WERI-Rb-1 (cell line): ENCODE results near the gene KRTAP4-9.
"Not testable (repeated sequence)": the region's sequence is repeated elsewhere in the genome, so short reads cannot be mapped to it uniquely, and the experiment has no call there.

Experiments
- DNase-seq: peaks from one replicate; pipeline ENCODE4 v3.0.0-alpha.2; 2020
- H3K27ac ChIP-seq: fragments of 250-450 bp; sonication (Bioruptor Pico); 2 replicates; pipeline ENCODE4 v1.5.1; 2020; ENCODE audit warnings: mild to moderate bottlenecking, moderate library complexity
- H3K27me3 ChIP-seq: fragments of 250-450 bp; sonication (Bioruptor Pico); 2 replicates; pipeline ENCODE4 v1.5.1; 2021; ENCODE audit warnings: mild to moderate bottlenecking, low read depth, moderate library complexity; ENCODE audit not compliant: insufficient read depth, severe bottlenecking
- H3K36me3 ChIP-seq: fragments of 250-450 bp; sonication (Bioruptor Pico); 2 replicates; pipeline ENCODE4 v1.5.1; 2020; ENCODE audit warnings: mild to moderate bottlenecking, moderate library complexity
- H3K4me3 ChIP-seq: 2 replicates; pipeline ENCODE4 v1.5.1; 2011; ENCODE audit warnings: low read depth, mild to moderate bottlenecking, control low read depth, low read length
- H3K9me3 ChIP-seq: fragments of 250-450 bp; sonication (Bioruptor Pico); 2 replicates; pipeline ENCODE4 v1.5.1; 2021; ENCODE audit warnings: mild to moderate bottlenecking, moderate library complexity; ENCODE audit not compliant: severe bottlenecking
- TF ChIP-seq, protein P1 (sequence below): IDR thresholded peaks from 2 replicates; pipeline ENCODE4 v1.5.1; 2011; ENCODE audit warnings: low read depth, mild to moderate bottlenecking, control low read depth, inconsistent platforms, low read length

The KRTAP4-9 gene

GRCh38 chr17:41064301-41064700 lies 40.9 kb upstream of the KRTAP4-9 start:
- H3K36me3 ChIP-seq = no peaks in the 10 kb centered on the region
- no peaks in the 10 kb centered on the region for H3K27me3 ChIP-seq
- DNase-seq = no peak
- no peaks in the 10 kb centered on the region for H3K9me3 ChIP-seq
- no peak overlapping the region for H3K27ac ChIP-seq
- H3K4me3 ChIP-seq = no peak overlapping the region
- TF ChIP-seq, protein P1, sequence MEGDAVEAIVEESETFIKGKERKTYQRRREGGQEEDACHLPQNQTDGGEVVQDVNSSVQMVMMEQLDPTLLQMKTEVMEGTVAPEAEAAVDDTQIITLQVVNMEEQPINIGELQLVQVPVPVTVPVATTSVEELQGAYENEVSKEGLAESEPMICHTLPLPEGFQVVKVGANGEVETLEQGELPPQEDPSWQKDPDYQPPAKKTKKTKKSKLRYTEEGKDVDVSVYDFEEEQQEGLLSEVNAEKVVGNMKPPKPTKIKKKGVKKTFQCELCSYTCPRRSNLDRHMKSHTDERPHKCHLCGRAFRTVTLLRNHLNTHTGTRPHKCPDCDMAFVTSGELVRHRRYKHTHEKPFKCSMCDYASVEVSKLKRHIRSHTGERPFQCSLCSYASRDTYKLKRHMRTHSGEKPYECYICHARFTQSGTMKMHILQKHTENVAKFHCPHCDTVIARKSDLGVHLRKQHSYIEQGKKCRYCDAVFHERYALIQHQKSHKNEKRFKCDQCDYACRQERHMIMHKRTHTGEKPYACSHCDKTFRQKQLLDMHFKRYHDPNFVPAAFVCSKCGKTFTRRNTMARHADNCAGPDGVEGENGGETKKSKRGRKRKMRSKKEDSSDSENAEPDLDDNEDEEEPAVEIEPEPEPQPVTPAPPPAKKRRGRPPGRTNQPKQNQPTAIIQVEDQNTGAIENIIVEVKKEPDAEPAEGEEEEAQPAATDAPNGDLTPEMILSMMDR = no peak

GRCh38 chr17:41065016-41065689 lies 40.0 kb upstream of the KRTAP4-9 start:
- DNase-seq, H3K27me3 ChIP-seq, H3K9me3 ChIP-seq, H3K36me3 ChIP-seq, H3K27ac ChIP-seq, H3K4me3 ChIP-seq: not testable (repeated sequence)

DNA sequence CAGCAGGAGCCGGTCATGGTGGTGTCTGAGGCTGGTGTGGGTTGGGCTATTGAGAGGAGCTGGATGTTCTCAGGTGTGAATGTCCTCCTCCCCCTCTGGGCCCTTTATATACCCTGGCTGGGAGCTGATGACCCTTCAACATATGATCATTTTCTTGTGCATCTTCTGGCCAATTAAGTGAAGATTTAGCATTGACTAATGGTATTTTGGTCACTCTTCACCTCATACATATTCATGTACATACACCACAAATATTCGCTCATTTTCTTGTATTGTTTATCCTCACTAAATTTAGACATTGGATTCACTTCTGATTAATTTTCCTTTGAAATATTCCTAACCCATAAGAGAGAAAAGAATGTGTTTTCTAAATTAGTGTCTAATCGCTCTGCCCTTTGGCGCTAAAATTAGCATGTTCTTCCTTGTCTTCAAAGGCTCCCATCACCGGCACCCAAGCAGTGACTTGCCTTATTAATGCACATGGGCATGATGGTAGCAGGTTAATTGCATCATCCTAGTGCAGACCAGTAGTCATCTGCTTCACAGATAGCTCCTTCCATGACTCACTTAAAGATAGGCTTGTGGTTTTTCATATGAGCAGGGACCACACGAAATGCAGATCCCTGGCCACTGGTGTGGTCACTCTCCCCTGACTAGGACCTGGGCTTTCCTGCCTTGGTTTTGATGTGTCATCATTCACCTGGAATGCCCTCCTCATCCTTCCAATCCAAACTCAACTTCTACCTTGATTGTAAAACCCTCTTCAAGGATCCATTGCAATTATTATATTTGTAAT lies 39.2 kb upstream of the KRTAP4-9 start, which contains the start of gene KRTAP2-4:
KRTAP2-4 (minus strand) TSS at position 51 of the 796 bp plus-strand sequence; CDS start at position 17, 34 bp downstream.
- H3K27me3 ChIP-seq = no peaks in the 10 kb centered on the region
- no peaks in the 10 kb centered on the region for H3K36me3 ChIP-seq
- H3K27ac ChIP-seq = no peak within 1 kb of the TSS
- TF ChIP-seq, protein P1 = no peak
- no peaks in the 10 kb centered on the region for H3K9me3 ChIP-seq
- no peak within 1 kb of the TSS for H3K4me3 ChIP-seq
- no peak for DNase-seq

- no peak for DNase-seq
- Histone ChIP-seq H3K27me3 (no peaks in the 10 kb centered on the region), H3K36me3 (no peaks in the 10 kb centered on the region), H3K4me3 (no peak overlapping the region), H3K27ac (no peak overlapping the region), H3K9me3 (no peaks in the 10 kb centered on the region)
- TF ChIP-seq, protein P1 = no peak
These were observed 37.9 kb upstream of the KRTAP4-9 start for GRCh38 chr17:41067281-41067680.

- TF ChIP-seq, protein P1 = no peak
- DNase-seq = no peak
- Histone ChIP-seq H3K27ac (no peak overlapping the region), H3K27me3 (no peaks in the 10 kb centered on the region), H3K9me3 (no peaks in the 10 kb centered on the region), H3K4me3 (no peak overlapping the region), H3K36me3 (no peaks in the 10 kb centered on the region)
These were observed 36.2 kb upstream of the KRTAP4-9 start for GRCh38 chr17:41069031-41069430.

- Histone ChIP-seq H3K36me3 (no peaks in the 10 kb centered on the region), H3K4me3 (no peak overlapping the region), H3K27ac (no peak overlapping the region), H3K27me3 (peaks cover 7% of the 10 kb centered on the region), H3K9me3 (peaks cover 2% of the 10 kb centered on the region)
- no peak for DNase-seq
- TF ChIP-seq, protein P1 = no peak
These were observed 33.4 kb upstream of the KRTAP4-9 start for GRCh38 chr17:41071606-41072360.
